Endothelial cell of umbilical vein (primary cell): ENCODE results near the gene MEIS3. TPM values are rescaled to one million over a fixed set of nuclear protein-coding genes. Genes with fewer than 3 reads are reported as not detected.

ENCODE experiments used
- BruUV-seq: library from RNA; stranded (reverse); fragments of 400-500 nt; replicated peaks from 2 replicates; lab custom pipeline; 2021; lab: Mats Ljungman, UMichigan
- CTCF ChIA-PET: fragments of 300-600, 350-600 bp; sonication (Branson Sonifier 250); formaldehyde crosslinking; loops from one replicate; lab custom pipeline; 2021; ENCODE audit warnings: antibody characterized with exemption, inconsistent platforms; lab: Charles Lee
- POLR2A ChIA-PET: fragments of 300-600, 350-600 bp; sonication (Branson Sonifier 250); formaldehyde crosslinking; loops from one replicate; lab custom pipeline; 2021; ENCODE audit warnings: antibody characterized with exemption, inconsistent platforms; lab: Charles Lee
- DNase-seq: peaks from one replicate; pipeline ENCODE4 v3.0.0-alpha.2; 2011; ENCODE audit warnings: low read depth, low spot score
- FAIRE-seq: peaks from 2 replicates; lab custom pipeline; 2011; peaks lifted over from hg19 to GRCh38; lab: Jason Lieb, UNC
- H2AFZ ChIP-seq: 2 replicates; pipeline ENCODE4 v1.6.0; 2012; ENCODE audit warnings: low read depth, low read length, control low read depth, inconsistent platforms
- H3K27ac ChIP-seq: 2 replicates; pipeline ENCODE4 v1.5.1; 2011; ENCODE audit warnings: low read depth, mild to moderate bottlenecking, control low read depth, low read length, moderate library complexity; ENCODE audit not compliant: insufficient read depth
- H3K27me3 ChIP-seq, 2 experiments: 2 replicates each; pipeline versions ENCODE4 v1.6.0 to v1.6.1; 2011; ENCODE audit warnings: low read length in 2 of 2, mixed read lengths in 1 of 2; ENCODE audit not compliant: control insufficient read depth in 2 of 2, insufficient read depth in 2 of 2
- H3K36me3 ChIP-seq, 2 experiments: 2 replicates in 1 of 2; 3 replicates in 1 of 2; pipeline ENCODE4 v1.5.1; 2011; ENCODE audit warnings: low read length in 2 of 2, mild to moderate bottlenecking in 1 of 2, moderate library complexity in 1 of 2; ENCODE audit not compliant: control insufficient read depth in 2 of 2, insufficient read depth in 2 of 2; ENCODE audit errors: extremely low read depth in 1 of 2
- H3K4me1 ChIP-seq: 3 replicates; pipeline ENCODE4 v1.5.1; 2011; ENCODE audit warnings: mild to moderate bottlenecking, low read length; ENCODE audit not compliant: control insufficient read depth, insufficient read depth; ENCODE audit errors: extremely low read depth
- H3K4me2 ChIP-seq: 2 replicates; pipeline ENCODE4 v1.6.1; 2011; ENCODE audit warnings: low read length, control low read depth, mixed read lengths; ENCODE audit not compliant: insufficient read depth
- H3K4me3 ChIP-seq, 3 experiments: fragments of 200-600 bp in 1 of 3; sonication (generic), shearing (Covaris generic) in 1 of 3; replicated peaks in 1 of 3; 2 replicates each; pipeline ENCODE4 v1.5.1; 2011 to 2016; ENCODE audit warnings: control low read depth in 3 of 3, low read length in 3 of 3, mild to moderate bottlenecking in 2 of 3, inconsistent platforms in 1 of 3, low read depth in 1 of 3, moderate library complexity in 1 of 3; ENCODE audit not compliant: insufficient read depth in 1 of 3
- H3K79me2 ChIP-seq: 2 replicates; pipeline ENCODE4 v1.6.0; 2012; ENCODE audit warnings: low read length, inconsistent platforms; ENCODE audit not compliant: control insufficient read depth, insufficient read depth
- H3K9ac ChIP-seq: replicated peaks from 2 replicates; pipeline ENCODE3; 2011; ENCODE audit warnings: low read length, control low read depth; ENCODE audit not compliant: insufficient read depth; ENCODE audit errors: extremely low read depth
- H3K9me1 ChIP-seq: replicated peaks from 3 replicates; pipeline ENCODE4 v1.6.0; 2011; ENCODE audit warnings: mild to moderate bottlenecking, low read length; ENCODE audit not compliant: control insufficient read depth, insufficient read depth; ENCODE audit errors: extremely low read depth
- H3K9me3 ChIP-seq: replicated peaks from 2 replicates; pipeline ENCODE4 v1.5.1; 2012; ENCODE audit warnings: low read length, inconsistent platforms; ENCODE audit not compliant: control insufficient read depth, insufficient read depth
- H4K20me1 ChIP-seq: replicated peaks from 2 replicates; pipeline ENCODE3; 2011; ENCODE audit warnings: mild to moderate bottlenecking, low read length; ENCODE audit not compliant: control insufficient read depth, insufficient read depth; ENCODE audit errors: extremely low read depth
- EZH2 ChIP-seq: IDR thresholded peaks from 2 replicates; pipeline ENCODE4 v1.6.1; 2012; ENCODE audit warnings: borderline replicate concordance, low read depth, mild to moderate bottlenecking, moderate library complexity, low read length, inconsistent platforms; ENCODE audit not compliant: severe bottlenecking
- FOS ChIP-seq: IDR thresholded peaks from 2 replicates; pipeline ENCODE4 v1.6.1; 2011; ENCODE audit warnings: mild to moderate bottlenecking, low read length, moderate library complexity, borderline replicate concordance; ENCODE audit not compliant: insufficient read depth
- POLR2AphosphoS5 ChIP-seq: IDR thresholded peaks from 2 replicates; pipeline ENCODE4 v1.6.1; 2012; ENCODE audit warnings: low read depth, mild to moderate bottlenecking, control low read depth, low read length, moderate library complexity; ENCODE audit not compliant: insufficient read depth
- dilution Hi-C: fragments of 300-500 bp; cut with MboI; formaldehyde crosslinking; loops from one replicate; pipeline ENCODE4 v1.15.0; 2019; ENCODE audit warnings: low sequenced_read_pairs; ENCODE audit not compliant: extremely low pct_ligation_motif_present
- intact Hi-C: fragments of 100-400 bp; cut with micrococcal nuclease; formaldehyde crosslinking; loops from one replicate; pipeline ENCODE4 v1.10.0; 2022
- polyA plus RNA-seq, 4 experiments: library from polyadenylated mRNA; depleted of rRNA in 3 of 4; stranded (reverse) in 3 of 4; unstranded in 1 of 4; fragments of >200 nt; gene quantifications; 2 replicates each; pipeline versions ENCODE4 v1.2.1 to v1.2.3, GENCODE V29; 2011 to 2012; ENCODE audit warnings: missing spikeins in 1 of 4
- total RNA-seq: library from RNA; stranded (reverse); gene quantifications from 2 replicates; pipeline ENCODE4 v1.2.3, GENCODE V29; 2021
- TF ChIP-seq, protein P1 (sequence below), 2 donors: IDR thresholded peaks; 1 replicate in 1 of 2; 2 replicates in 1 of 2; pipeline ENCODE4 v1.5.1; 2011; ENCODE audit warnings: low read length in 2 of 2, mild to moderate bottlenecking in 2 of 2, moderate library complexity in 2 of 2, control low read depth in 1 of 2, inconsistent platforms in 1 of 2, low read depth in 1 of 2; ENCODE audit not compliant: insufficient read depth in 1 of 2; ENCODE audit errors: extremely low read depth in 1 of 2

Gene MEIS3
- total and polyA plus RNA-seq, 2 donors (not counting 3 experiments of a cell fraction or from before 2014, with no cell fraction given), result 0.42 TPM; not detected in 1

GRCh38 chr19:47432499-47432898 is 13.2 kb upstream of the MEIS3 start:
- dilution Hi-C loops, result no loop called here
- no peaks in the 10 kb centered on the region for H3K36me3 ChIP-seq
- no peak overlapping the region for H2AFZ ChIP-seq
- peaks cover 4 to 6% of the 10 kb centered on the region in 2 experiments for H3K27me3 ChIP-seq
- DNase-seq (no peak), FAIRE-seq (no peak)
- no peak overlapping the region for H3K9ac ChIP-seq
- H4K20me1 ChIP-seq, result no peaks in the 10 kb centered on the region
- POLR2A ChIA-PET, result no interaction called here
- BruUV-seq, result no TSS peak
- H3K9me1 ChIP-seq, result no peaks in the 10 kb centered on the region
- H3K4me2 ChIP-seq, result no peak overlapping the region
- no peak overlapping the region for H3K27ac ChIP-seq
- intact Hi-C loops, result no loop called here
- H3K79me2 ChIP-seq, result no peaks in the 10 kb centered on the region
- CTCF ChIA-PET, result interaction anchor here (0.8 to 10.7 kb wide), 7 partner anchors 8 to 280 kb away, joined by 3 to 454 read pairs (median 3); partner anchors contain the start of genes EHD2 and KPTN
- no peak overlapping the region for H3K4me3 ChIP-seq
- H3K9me3 ChIP-seq, result no peaks in the 10 kb centered on the region
- TF ChIP-seq EZH2 (no peak), FOS (no peak)
- TF ChIP-seq, protein P1, sequence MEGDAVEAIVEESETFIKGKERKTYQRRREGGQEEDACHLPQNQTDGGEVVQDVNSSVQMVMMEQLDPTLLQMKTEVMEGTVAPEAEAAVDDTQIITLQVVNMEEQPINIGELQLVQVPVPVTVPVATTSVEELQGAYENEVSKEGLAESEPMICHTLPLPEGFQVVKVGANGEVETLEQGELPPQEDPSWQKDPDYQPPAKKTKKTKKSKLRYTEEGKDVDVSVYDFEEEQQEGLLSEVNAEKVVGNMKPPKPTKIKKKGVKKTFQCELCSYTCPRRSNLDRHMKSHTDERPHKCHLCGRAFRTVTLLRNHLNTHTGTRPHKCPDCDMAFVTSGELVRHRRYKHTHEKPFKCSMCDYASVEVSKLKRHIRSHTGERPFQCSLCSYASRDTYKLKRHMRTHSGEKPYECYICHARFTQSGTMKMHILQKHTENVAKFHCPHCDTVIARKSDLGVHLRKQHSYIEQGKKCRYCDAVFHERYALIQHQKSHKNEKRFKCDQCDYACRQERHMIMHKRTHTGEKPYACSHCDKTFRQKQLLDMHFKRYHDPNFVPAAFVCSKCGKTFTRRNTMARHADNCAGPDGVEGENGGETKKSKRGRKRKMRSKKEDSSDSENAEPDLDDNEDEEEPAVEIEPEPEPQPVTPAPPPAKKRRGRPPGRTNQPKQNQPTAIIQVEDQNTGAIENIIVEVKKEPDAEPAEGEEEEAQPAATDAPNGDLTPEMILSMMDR (IDR thresholded peaks at IDR 0.05; ENCODE audit: extremely low read depth in 1 of 2, insufficient read depth in 1 of 2, low read depth in 1 of 2, low read length in 2 of 2), result no peak
- peaks cover 8% of the 10 kb centered on the region for H3K4me1 ChIP-seq

GRCh38 chr19:47432091-47432490 is 12.8 kb upstream of the MEIS3 start:
- POLR2A ChIA-PET, result no interaction called here
- Histone ChIP-seq H3K27ac (no peak overlapping the region), H3K9me3 (no peaks in the 10 kb centered on the region), H3K9me1 (no peaks in the 10 kb centered on the region), H3K27me3 (peaks cover 4 to 6% of the 10 kb centered on the region in 2 experiments), H3K4me2 (no peak overlapping the region), H2AFZ (no peak overlapping the region), H4K20me1 (no peaks in the 10 kb centered on the region), H3K4me1 (peaks cover 8% of the 10 kb centered on the region), H3K9ac (no peak overlapping the region), H3K79me2 (no peaks in the 10 kb centered on the region), H3K4me3 (no peak overlapping the region), H3K36me3 (no peaks in the 10 kb centered on the region)
- CTCF ChIA-PET, result interaction anchor here (0.8 to 10.7 kb wide), 4 partner anchors 9 to 281 kb away, joined by 3 to 454 read pairs (median 68); partner anchors contain the start of gene EHD2
- TF ChIP-seq, protein P1 (IDR thresholded peaks at IDR 0.05; ENCODE audit: extremely low read depth in 1 of 2, insufficient read depth in 1 of 2, low read depth in 1 of 2, low read length in 2 of 2), result no peak
- TF ChIP-seq POLR2AphosphoS5, result no peak
- DNase-seq (no peak), FAIRE-seq (no peak)
- intact Hi-C loops (no loop called here), dilution Hi-C loops (no loop called here)
- no TSS peak for BruUV-seq
